GM19452 (cell line): Measurements from ENCODE around the gene GRM7.

Experiments used
- ATAC-seq: cut with Tn5 transposase; IDR thresholded peaks from one replicate; pipeline ENCODE4 v1.9.1; 2021; ENCODE audit not compliant: unreplicated experiment

Gene GRM7

GRCh38 chr3:7630925-7631324, 770.0 kb downstream of the GRM7 start:
- no peak for ATAC-seq

GRCh38 chr3:7632305-7632704, 771.4 kb downstream of the GRM7 start:
- no peak for ATAC-seq

GRCh38 chr3:7637694-7638093, 776.8 kb downstream of the GRM7 start:
- ATAC-seq = no peak

GRCh38 chr3:7638103-7638502, 777.2 kb downstream of the GRM7 start:
- ATAC-seq = no peak

- ATAC-seq = no peak
Measured at GRCh38 chr3:7640787-7641186, 779.9 kb downstream of the GRM7 start.

- ATAC-seq = no peak
Measured at GRCh38 chr3:7646851-7647250, 785.9 kb downstream of the GRM7 start.

- no peak for ATAC-seq
Measured at GRCh38 chr3:7650466-7650865, 789.6 kb downstream of the GRM7 start.

- ATAC-seq = no peak
Measured at GRCh38 chr3:7651274-7651673, 790.4 kb downstream of the GRM7 start.

- ATAC-seq = no peak
Measured at GRCh38 chr3:7657214-7658112, 796.5 kb downstream of the GRM7 start.

GRCh38 chr3:7658294-7658693, 797.4 kb downstream of the GRM7 start:
- no peak for ATAC-seq

- no peak for ATAC-seq
Measured at GRCh38 chr3:7659079-7659478, 798.2 kb downstream of the GRM7 start.

GRCh38 chr3:7663771-7664170, 802.9 kb downstream of the GRM7 start:
- no peak for ATAC-seq

GRCh38 chr3:7667774-7668173, 806.9 kb downstream of the GRM7 start:
- no peak for ATAC-seq

GRCh38 chr3:7669641-7670040, 808.7 kb downstream of the GRM7 start:
- ATAC-seq = no peak

- no peak for ATAC-seq
Measured at GRCh38 chr3:7678521-7678920, 817.6 kb downstream of the GRM7 start.

- no peak for ATAC-seq
Measured at GRCh38 chr3:7682822-7683229, 821.9 kb downstream of the GRM7 start.

GRCh38 chr3:7683426-7683825, 822.5 kb downstream of the GRM7 start:
- ATAC-seq = no peak

GRCh38 chr3:7684182-7684715, 823.3 kb downstream of the GRM7 start:
- no peak for ATAC-seq

GRCh38 chr3:7687428-7688147, 826.7 kb downstream of the GRM7 start:
- no peak for ATAC-seq

GRCh38 chr3:7692866-7693265, 832.0 kb downstream of the GRM7 start:
- no peak for ATAC-seq

GRCh38 chr3:7693976-7694375, 833.1 kb downstream of the GRM7 start:
- ATAC-seq = no peak

- ATAC-seq = no peak
Measured at GRCh38 chr3:7695049-7695448, 834.1 kb downstream of the GRM7 start.
